ENCODE results near the gene TRAPPC12. TPM values are rescaled to one million over a fixed set of nuclear protein-coding genes. Genes with fewer than 3 reads are reported as not detected.

The TRAPPC12 gene
- total RNA-seq, 1 experiment from 2014 or later, result 86.0 TPM

GRCh38 chr2:3449086-3449485, 69.6 kb downstream of the TRAPPC12 start:
- H3K36me3 Mint-ChIP-seq (ENCODE audit: insufficient read depth in 1 of 3, low read depth in 3 of 3), result peaks cover 14 to 50% (median 29%) of the 10 kb centered on the region in 3 experiments
- no peak overlapping the region for H3K56ac ChIP-seq (ENCODE audit: insufficient read length, low read depth, low read length)
- no CpG with 5 or more reads among the region's 13 CpGs for WGBS (ENCODE audit: extremely low coverage, insufficient read length, low lambda C conversion rate)
- no peak overlapping the region for H2BK12ac ChIP-seq (ENCODE audit: insufficient read length, low read depth, low read length)
- no peak overlapping the region for H3K23ac ChIP-seq (ENCODE audit: insufficient read length, low read depth, low read length)
- no peak overlapping the region for H2AK5ac ChIP-seq (ENCODE audit: insufficient read length, low read length)
- no peak for DNase-seq
- H2BK15ac ChIP-seq (ENCODE audit: low read depth, low read length), result no peak overlapping the region
- no peak overlapping the region for H4K8ac ChIP-seq (replicated peaks; ENCODE audit: insufficient read length, low read depth, low read length)
- no peaks in the 10 kb centered on the region for H3K4me1 ChIP-seq (ENCODE audit: insufficient read depth, low read length)
- H2AFZ ChIP-seq (ENCODE audit: low read length), result no peak overlapping the region
- H3K9me3 Mint-ChIP-seq, result no peaks in the 10 kb centered on the region
- no peaks in the 10 kb centered on the region for H4K20me1 ChIP-seq (ENCODE audit: control insufficient read depth, insufficient read depth, insufficient read length)
- H3T11ph ChIP-seq (ENCODE audit: low read length), result no peak overlapping the region
- no peak overlapping the region; a peak in 1 of 7 replicates for H3K27ac Mint-ChIP-seq
- H4K5ac ChIP-seq (ENCODE audit: insufficient read length, low read depth, low read length), result no peak overlapping the region
- no peak overlapping the region for H3K18ac ChIP-seq (ENCODE audit: insufficient read length, low read depth, low read length)
- H3K79me2 ChIP-seq (ENCODE audit: insufficient read depth, low read length), result no peaks in the 10 kb centered on the region
- H3K79me1 ChIP-seq (ENCODE audit: insufficient read depth, low read depth, low read length, poor library complexity, severe bottlenecking), result no peaks in the 10 kb centered on the region
- no peak overlapping the region for H4K91ac ChIP-seq (ENCODE audit: insufficient read length, low read depth, low read length)
- H2BK20ac ChIP-seq (ENCODE audit: low read depth, low read length, poor library complexity, severe bottlenecking), result no peak overlapping the region
- peaks cover 3 to 5% of the 10 kb centered on the region in 2 experiments; a peak in 2 of 4 replicates for H3K4me1 Mint-ChIP-seq
- no peaks in the 10 kb centered on the region; the same call in 1 of the 2 replicates for H3K27me3 Mint-ChIP-seq (ENCODE audit: low read depth)
- no peak overlapping the region for H3K4ac ChIP-seq (ENCODE audit: low read depth, low read length)
- H3K14ac ChIP-seq (ENCODE audit: insufficient read depth, low read length), result no peak overlapping the region
- H3K23me2 ChIP-seq (ENCODE audit: insufficient read length, low read depth, low read length, poor library complexity, severe bottlenecking), result no peaks in the 10 kb centered on the region
- no peak overlapping the region for H3K4me2 ChIP-seq (ENCODE audit: insufficient read depth, insufficient read length, low read length)
- no peaks in the 10 kb centered on the region for H3K27me3 ChIP-seq (ENCODE audit: insufficient read depth, low read length)
- TF ChIP-seq, protein P1, sequence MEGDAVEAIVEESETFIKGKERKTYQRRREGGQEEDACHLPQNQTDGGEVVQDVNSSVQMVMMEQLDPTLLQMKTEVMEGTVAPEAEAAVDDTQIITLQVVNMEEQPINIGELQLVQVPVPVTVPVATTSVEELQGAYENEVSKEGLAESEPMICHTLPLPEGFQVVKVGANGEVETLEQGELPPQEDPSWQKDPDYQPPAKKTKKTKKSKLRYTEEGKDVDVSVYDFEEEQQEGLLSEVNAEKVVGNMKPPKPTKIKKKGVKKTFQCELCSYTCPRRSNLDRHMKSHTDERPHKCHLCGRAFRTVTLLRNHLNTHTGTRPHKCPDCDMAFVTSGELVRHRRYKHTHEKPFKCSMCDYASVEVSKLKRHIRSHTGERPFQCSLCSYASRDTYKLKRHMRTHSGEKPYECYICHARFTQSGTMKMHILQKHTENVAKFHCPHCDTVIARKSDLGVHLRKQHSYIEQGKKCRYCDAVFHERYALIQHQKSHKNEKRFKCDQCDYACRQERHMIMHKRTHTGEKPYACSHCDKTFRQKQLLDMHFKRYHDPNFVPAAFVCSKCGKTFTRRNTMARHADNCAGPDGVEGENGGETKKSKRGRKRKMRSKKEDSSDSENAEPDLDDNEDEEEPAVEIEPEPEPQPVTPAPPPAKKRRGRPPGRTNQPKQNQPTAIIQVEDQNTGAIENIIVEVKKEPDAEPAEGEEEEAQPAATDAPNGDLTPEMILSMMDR (conservative IDR thresholded peaks at IDR 0.05), result no peak
- H3K9ac ChIP-seq (ENCODE audit: extremely low read depth, insufficient read length, low read length), result no peak overlapping the region
- H3K9me3 ChIP-seq (ENCODE audit: control insufficient read depth, low read depth, low read length), result no peaks in the 10 kb centered on the region
- H3K27ac ChIP-seq (ENCODE audit: insufficient read length, low read depth, low read length), result no peak overlapping the region
- no peak overlapping the region for H2BK120ac ChIP-seq (ENCODE audit: low read depth, low read length, poor library complexity, severe bottlenecking)
- H2BK5ac ChIP-seq (ENCODE audit: insufficient read length, low read length), result no peak overlapping the region
- H3K4me3 Mint-ChIP-seq, result no peak overlapping the region

Measured in H9 (cell line).